Skeletal muscle satellite cell (primary cell): ENCODE measurements around the gene CACFD1.

Experiments used
- H3K27me3 ChIP-seq: 2 replicates; pipeline ENCODE4 v1.7.0; 2013; ENCODE audit warnings: low read length; ENCODE audit not compliant: control insufficient read depth, insufficient read depth
- H3K36me3 ChIP-seq: 2 replicates; pipeline ENCODE4 v1.7.0; 2013; ENCODE audit warnings: mild to moderate bottlenecking, control low read depth, low read length; ENCODE audit not compliant: insufficient read depth
- H3K4me1 ChIP-seq: 2 replicates; pipeline ENCODE4 v1.7.0; 2013; ENCODE audit warnings: low read length; ENCODE audit not compliant: control insufficient read depth, insufficient read depth
- H3K4me2 ChIP-seq: 2 replicates; pipeline ENCODE4 v1.7.0; 2013; ENCODE audit warnings: mild to moderate bottlenecking, low read length
- H3K4me3 ChIP-seq: 2 replicates; pipeline ENCODE4 v1.7.0; 2013; ENCODE audit warnings: low read length
- H3K9ac ChIP-seq: 2 replicates; pipeline ENCODE4 v1.7.0; 2013; ENCODE audit warnings: mild to moderate bottlenecking, low read depth, low read length, moderate library complexity
- H3K9me3 ChIP-seq: replicated peaks from 2 replicates; pipeline ENCODE4 v1.7.0; 2013; ENCODE audit warnings: mild to moderate bottlenecking, control low read depth, low read length

The CACFD1 gene

DNA sequence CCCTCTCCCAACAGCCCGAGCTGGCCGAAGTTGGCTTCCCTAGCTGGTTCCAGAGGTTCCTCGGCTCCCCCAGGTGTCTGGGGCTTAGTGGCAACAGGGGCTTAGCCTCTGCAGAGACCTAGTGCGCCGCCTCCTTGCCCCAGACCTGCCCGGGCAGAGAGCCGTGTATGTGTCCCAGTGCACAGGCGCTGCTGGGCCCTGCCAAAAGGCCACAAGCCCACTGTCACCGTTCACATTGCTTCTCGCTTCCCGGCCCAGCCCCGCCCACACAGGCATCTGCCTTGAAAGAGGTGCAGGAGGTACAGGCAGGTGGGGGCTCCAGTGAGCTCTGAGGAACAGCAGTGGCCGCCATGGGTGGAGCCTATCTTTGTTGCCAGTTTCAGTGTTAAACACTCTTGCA lies 2.5 kb upstream of the CACFD1 start:
- H3K9me3 ChIP-seq = no peaks in the 10 kb centered on the region
- no peaks in the 10 kb centered on the region for H3K36me3 ChIP-seq
- H3K4me2 ChIP-seq = no peak overlapping the region
- H3K4me1 ChIP-seq = peaks cover 10% of the 10 kb centered on the region
- H3K4me3 ChIP-seq = no peak overlapping the region
- peaks cover 5% of the 10 kb centered on the region for H3K27me3 ChIP-seq
- no peak overlapping the region for H3K9ac ChIP-seq

DNA sequence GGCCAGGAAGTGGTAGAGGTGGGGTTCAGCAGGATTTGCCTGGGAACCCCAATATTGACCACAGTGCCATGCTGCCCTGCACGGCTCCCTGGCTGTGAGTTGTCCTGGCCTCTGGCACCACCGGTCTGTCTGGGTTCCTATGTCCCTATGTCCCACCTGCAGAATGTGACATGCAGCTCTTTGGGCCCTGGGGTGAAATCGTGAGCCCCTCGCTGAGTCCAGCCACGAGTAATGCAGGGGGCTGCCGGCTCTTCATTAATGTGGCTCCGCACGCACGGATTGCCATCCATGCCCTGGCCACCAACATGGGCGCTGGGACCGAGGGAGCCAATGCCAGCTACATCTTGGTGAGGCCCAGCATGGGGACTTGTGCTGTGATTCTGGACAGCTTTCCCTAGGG lies 2.0 kb upstream of the CACFD1 start:
- H3K27me3 ChIP-seq = peaks cover 5% of the 10 kb centered on the region
- no peaks in the 10 kb centered on the region for H3K36me3 ChIP-seq
- no peak overlapping the region for H3K9ac ChIP-seq
- peaks cover 10% of the 10 kb centered on the region for H3K4me1 ChIP-seq
- no peak overlapping the region for H3K4me2 ChIP-seq
- no peak overlapping the region for H3K4me3 ChIP-seq
- H3K9me3 ChIP-seq = no peaks in the 10 kb centered on the region

DNA sequence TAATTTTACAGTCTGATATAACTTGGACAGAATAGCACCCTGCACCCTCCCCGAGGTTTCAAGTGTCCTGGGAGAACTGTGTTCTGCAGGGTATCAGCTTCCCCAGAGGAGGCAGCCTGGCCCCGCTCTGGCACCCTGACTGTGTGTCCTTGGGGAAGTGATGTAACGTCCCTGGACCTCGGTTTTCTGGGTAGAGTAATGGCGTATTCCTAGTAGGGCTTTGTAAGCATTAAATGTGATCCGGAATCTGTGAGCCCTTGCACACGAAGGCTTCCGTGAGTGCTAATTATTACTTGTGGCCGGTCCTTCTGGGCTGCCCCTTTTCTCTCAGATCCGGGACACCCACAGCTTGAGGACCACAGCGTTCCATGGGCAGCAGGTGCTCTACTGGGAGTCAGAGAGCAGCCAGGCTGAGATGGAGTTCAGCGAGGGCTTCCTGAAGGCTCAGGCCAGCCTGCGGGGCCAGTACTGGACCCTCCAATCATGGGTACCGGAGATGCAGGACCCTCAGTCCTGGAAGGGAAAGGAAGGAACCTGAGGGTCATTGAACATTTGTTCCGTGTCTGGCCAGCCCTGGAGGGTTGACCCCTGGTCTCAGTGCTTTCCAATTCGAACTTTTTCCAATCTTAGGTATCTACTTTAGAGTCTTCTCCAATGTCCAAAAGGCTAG lies 1.0 kb upstream of the CACFD1 start:
- peak overlapping the region; percentile 96 for H3K4me2 ChIP-seq
- H3K36me3 ChIP-seq = no peaks in the 10 kb centered on the region
- peaks cover 5% of the 10 kb centered on the region for H3K27me3 ChIP-seq
- no peaks in the 10 kb centered on the region for H3K9me3 ChIP-seq
- H3K4me3 ChIP-seq = peak overlapping the region; percentile 97
- H3K9ac ChIP-seq = no peak overlapping the region
- peaks cover 10% of the 10 kb centered on the region for H3K4me1 ChIP-seq

DNA sequence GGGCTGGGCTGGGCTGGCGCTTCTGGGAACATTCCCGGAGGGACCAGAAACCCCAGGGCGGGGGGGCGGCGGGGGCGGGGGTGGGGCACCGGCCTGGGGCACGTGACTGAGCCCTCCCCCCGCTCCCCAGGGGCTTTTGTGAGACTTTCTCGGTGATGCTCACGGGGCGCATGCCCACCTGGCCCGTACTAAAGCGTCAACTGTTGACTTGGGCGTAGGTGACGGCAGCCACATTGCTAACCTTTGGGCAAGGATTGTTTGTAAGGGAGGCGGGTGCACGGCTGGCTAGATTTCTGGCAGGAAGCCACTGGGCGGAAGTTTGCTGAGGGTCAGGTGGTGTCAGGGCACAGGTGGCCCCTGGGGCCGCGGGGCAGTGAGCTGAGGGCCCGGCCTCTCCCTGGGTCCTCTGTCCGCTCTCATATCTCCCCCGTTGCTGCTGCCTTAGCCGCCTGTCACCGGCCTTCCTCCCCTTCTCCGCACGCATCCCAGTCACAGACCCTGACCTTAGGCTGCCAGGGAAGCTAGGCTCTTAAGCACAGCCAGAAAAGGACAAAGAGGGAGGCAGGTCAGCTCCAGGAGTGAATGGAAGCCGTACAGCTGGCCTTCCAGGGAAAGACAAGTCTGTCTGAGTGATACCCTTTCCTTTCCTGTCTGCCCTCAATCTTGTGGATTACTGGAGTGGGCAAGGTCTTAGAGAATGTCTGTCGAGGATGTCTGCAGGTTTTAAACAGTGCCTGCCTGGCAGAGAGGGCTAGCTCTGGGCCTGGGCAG lies 812 bp downstream of the CACFD1 start:
- H3K4me3 ChIP-seq = peak overlapping the region; percentile 97
- H3K4me2 ChIP-seq = peak overlapping the region; percentile 96
- H3K9me3 ChIP-seq = no peaks in the 10 kb centered on the region
- H3K9ac ChIP-seq = peak overlapping the region; percentile 94
- peaks cover 10% of the 10 kb centered on the region for H3K4me1 ChIP-seq
- H3K27me3 ChIP-seq = no peaks in the 10 kb centered on the region
- no peaks in the 10 kb centered on the region for H3K36me3 ChIP-seq

DNA sequence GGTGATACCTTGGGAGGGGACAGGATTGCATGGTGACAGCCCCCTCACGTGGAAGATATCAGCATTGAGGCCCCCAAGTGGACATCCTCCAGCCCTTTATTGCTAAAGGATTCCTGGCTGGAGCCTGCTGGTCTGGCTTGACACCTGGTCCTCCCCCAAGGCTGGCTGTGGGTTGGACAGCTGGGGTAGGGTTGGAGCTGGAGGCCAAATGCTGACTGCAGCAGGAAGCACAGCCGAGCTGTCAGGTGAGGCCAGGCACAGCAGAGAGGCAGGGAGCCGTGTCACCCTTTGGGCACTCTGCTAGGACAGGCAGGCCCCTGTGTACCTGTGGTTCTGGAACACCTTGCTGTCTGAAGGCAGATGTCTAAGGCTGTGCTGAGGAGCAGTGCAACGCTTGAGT lies 2.2 kb downstream of the CACFD1 start:
- no peak overlapping the region for H3K4me2 ChIP-seq
- no peaks in the 10 kb centered on the region for H3K36me3 ChIP-seq
- peaks cover 10% of the 10 kb centered on the region for H3K4me1 ChIP-seq
- H3K4me3 ChIP-seq = no peak overlapping the region
- H3K9ac ChIP-seq = no peak overlapping the region
- no peaks in the 10 kb centered on the region for H3K27me3 ChIP-seq
- no peaks in the 10 kb centered on the region for H3K9me3 ChIP-seq

DNA sequence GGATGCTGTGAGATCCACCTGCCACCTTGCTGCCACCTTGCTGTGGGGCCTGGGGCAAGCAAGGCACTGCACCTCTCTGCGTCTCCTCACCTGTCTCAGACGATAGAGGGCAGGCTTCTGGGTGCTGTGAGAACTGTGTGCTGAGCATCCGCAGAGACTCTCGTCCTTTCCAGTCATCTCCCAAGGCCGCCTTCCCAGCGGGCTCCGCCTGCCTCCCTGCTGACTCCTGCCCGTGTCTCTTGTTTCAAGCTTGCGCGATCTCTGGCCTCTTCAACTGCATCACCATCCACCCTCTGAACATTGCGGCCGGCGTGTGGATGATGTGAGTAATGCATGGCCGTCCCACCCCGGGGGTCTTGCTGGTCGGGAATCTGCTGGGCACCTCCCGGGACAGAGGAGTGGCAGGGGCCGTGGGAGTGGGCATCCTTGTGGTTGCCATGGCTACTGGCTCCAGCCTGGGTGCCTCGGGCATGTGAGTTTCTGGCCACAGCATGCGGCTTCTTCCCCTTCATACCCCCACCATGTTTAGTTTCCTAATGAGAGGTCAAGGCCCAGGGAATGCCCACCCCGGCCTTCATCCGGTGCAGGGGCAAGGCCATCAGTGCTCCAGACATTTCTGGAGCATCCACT lies 3.6 kb downstream of the CACFD1 start:
- Histone ChIP-seq H3K4me3 (no peak overlapping the region), H3K36me3 (no peaks in the 10 kb centered on the region), H3K4me1 (peaks cover 10% of the 10 kb centered on the region), H3K4me2 (no peak overlapping the region), H3K27me3 (no peaks in the 10 kb centered on the region), H3K9me3 (no peaks in the 10 kb centered on the region), H3K9ac (no peak overlapping the region)

DNA sequence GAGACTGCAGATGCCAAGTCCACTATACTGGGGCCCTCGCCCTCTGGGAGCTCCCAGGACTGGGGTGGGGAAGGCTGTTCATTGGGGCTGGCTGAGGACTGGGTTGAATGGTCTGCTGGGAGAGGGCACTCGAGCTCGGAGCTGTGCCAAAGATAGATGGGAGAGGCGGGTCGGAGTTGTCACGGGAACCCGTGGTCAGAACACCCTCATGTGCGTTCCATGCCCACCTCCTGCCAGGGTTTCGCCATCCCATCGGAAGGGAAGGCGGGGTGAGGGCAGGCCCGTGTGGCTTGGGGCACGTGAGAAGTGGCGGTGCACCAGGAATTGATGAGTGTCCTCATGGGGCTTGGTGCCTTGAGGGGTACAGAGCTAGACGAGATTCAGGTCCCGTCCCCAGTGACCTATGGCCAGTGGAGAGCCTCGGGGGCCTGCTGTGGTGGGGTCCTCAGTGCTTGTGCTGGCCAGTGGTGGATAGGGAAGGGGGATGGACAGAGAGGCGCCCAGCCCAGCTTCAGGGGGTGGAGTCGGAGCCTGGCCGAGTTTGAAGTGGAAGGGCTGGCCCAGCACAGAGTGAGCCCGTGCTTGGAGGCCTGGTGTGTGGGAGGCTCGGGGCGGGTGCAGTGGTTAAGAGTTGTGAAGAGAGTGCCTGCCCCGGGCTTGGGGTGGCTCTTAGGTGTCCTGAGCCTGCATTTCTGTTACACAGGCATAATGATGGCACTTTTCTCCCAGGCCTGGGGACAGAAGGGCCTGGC lies 4.3 kb downstream of the CACFD1 start:
- no peaks in the 10 kb centered on the region for H3K36me3 ChIP-seq
- no peaks in the 10 kb centered on the region for H3K9me3 ChIP-seq
- no peak overlapping the region for H3K4me2 ChIP-seq
- H3K27me3 ChIP-seq = no peaks in the 10 kb centered on the region
- H3K9ac ChIP-seq = no peak overlapping the region
- peaks cover 9% of the 10 kb centered on the region for H3K4me1 ChIP-seq
- H3K4me3 ChIP-seq = no peak overlapping the region

DNA sequence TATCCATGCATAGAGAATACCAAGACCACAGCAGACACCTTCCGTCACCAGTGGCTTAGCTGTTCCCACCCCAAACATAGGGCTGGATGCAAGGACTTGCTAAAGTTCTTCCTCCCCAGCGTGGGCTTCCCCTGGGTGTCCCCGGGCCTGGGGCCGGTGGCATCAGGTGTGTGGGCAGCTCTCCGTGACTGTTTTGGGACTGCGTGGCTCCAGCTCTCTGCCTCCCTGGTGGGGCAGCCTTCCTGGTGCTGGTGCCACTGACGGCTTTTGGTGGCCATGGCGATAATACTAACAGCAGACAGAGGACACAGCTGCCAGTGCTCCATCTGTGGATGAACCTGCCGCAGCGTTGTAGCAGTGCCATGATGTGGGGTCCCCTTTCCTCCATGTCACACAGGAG lies 4.9 kb downstream of the CACFD1 start:
- Histone ChIP-seq H3K4me1 (peaks cover 5% of the 10 kb centered on the region), H3K9me3 (no peaks in the 10 kb centered on the region), H3K4me2 (no peak overlapping the region), H3K4me3 (no peak overlapping the region), H3K9ac (no peak overlapping the region), H3K27me3 (no peaks in the 10 kb centered on the region), H3K36me3 (no peaks in the 10 kb centered on the region)

DNA sequence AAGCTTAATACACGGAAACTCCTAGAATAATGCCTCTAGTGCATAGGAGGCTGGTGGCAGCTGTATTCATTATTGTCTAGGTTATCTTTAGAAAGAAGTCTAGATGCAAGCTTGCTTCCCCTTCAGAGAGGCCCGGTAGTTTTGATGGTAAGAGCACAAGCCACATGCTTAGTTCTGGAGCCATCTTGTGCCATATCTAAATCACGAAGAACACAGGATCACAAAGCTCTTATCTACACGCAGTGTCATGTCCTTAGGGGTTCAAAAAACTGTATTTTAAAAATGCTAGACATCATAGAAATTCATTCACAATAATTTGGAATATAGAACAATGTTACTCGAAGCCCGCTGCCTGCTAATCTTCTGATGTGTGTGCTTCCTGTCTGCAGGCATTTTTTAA lies 6.2 kb downstream of the CACFD1 start:
- H3K9me3 ChIP-seq = no peaks in the 10 kb centered on the region
- no peak overlapping the region for H3K9ac ChIP-seq
- no peaks in the 10 kb centered on the region for H3K4me1 ChIP-seq
- no peaks in the 10 kb centered on the region for H3K36me3 ChIP-seq
- H3K4me2 ChIP-seq = no peak overlapping the region
- no peak overlapping the region for H3K4me3 ChIP-seq
- no peaks in the 10 kb centered on the region for H3K27me3 ChIP-seq

DNA sequence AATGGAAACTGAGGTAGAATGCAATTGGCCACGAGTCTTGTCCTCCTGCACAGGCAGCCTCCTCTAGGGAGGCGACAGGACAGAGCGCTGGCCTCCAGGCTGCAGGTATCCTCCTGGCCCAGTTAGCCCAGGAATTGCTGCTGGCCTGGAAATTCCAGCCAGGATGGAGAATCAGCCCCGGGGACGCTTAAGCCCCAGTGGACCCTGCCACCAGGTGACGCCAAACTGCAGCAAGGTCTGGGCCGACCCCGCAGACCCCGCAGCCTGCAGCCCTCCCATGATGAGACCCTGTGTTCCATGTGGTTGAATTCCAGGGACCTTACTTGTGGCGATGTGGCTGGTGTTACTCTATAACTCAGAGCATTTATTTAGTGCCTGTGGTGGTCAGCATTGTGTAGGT lies 7.3 kb downstream of the CACFD1 start:
- Histone ChIP-seq H3K4me2 (no peak overlapping the region), H3K4me3 (no peak overlapping the region), H3K36me3 (peaks cover 6% of the 10 kb centered on the region), H3K9me3 (no peaks in the 10 kb centered on the region), H3K4me1 (no peaks in the 10 kb centered on the region), H3K27me3 (no peaks in the 10 kb centered on the region), H3K9ac (no peak overlapping the region)

DNA sequence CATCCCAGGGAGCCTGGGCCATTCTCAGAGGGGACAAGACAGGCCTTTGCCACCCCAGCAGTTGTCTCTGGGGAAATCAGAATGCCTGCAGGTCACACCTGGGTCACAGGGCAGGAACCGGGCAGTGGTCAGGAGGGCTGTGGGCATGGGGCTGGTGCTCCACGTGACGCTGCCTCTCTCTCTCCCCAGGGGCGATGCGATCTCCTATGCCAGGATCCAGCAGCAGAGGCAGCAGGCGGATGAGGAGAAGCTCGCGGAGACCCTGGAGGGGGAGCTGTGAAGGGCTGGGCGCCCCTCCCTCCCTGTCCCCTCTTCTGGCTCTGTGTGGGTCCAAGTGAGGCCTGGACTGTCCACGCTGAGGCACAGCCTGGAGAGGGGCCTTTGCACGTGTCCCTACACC lies 8.6 kb downstream of the CACFD1 start:
- no peak overlapping the region for H3K9ac ChIP-seq
- H3K27me3 ChIP-seq = no peaks in the 10 kb centered on the region
- H3K4me3 ChIP-seq = no peak overlapping the region
- no peak overlapping the region for H3K4me2 ChIP-seq
- no peaks in the 10 kb centered on the region for H3K4me1 ChIP-seq
- H3K36me3 ChIP-seq = peaks cover 13% of the 10 kb centered on the region
- H3K9me3 ChIP-seq = no peaks in the 10 kb centered on the region
